ENCODE measurements around the gene VSX2. TPM values are rescaled to one million over a fixed set of nuclear protein-coding genes. Genes with fewer than 3 reads are reported as not detected.

The VSX2 gene
- total RNA-seq = not detected

DNA sequence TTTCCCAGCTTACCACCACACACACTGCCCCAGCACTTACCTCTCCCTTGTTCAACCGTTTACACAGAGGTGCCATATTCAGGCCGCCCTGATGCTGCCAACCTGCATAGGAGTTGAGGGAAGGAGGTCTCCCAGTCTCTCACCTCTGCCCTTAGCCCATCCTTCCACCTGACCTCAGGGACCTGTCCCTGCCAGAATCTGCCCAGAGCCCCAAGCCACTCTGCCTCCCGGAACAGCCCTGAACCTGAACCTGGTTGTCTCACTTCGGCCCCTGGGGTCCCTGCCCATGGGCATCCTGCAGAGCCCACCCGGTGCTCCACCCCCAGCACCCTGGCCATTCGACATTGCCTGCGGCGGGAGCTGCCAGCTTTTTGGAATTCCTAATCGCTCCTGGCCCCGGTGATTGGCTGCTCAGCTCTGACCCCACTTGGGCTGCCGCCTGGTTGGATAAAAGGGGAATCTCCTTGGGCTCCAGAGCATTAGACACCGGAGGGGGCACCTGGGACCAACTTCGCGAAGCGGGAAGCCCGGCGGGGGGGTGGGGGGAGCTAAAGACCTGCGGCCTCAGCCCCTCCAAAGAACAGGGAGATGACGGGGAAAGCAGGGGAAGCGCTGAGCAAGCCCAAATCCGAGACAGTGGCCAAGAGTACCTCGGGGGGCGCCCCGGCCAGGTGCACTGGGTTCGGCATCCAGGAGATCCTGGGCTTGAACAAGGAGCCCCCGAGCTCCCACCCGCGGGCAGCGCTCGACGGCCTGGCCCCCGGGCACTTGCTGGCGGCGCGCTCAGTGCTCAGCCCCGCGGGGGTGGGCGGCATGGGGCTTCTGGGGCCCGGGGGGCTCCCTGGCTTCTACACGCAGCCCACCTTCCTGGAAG, at the start of gene VSX2:
VSX2 (plus strand) TSS at position 476 of the 874 bp plus-strand sequence; CDS start at position 589, 113 bp downstream.
- H3K4me3 ChIP-seq = no peak within 1 kb of the TSS
- peaks cover 0 to 42% of the 10 kb centered on the region in 2 donors for H3K27me3 ChIP-seq
- ATAC-seq (no peak), DNase-seq (no peak)
- H3K9me3 ChIP-seq = no peaks in the 10 kb centered on the region
- TF ChIP-seq POLR2A (IDR thresholded peaks at IDR 0.05) = no peak
- TF ChIP-seq, protein P1, sequence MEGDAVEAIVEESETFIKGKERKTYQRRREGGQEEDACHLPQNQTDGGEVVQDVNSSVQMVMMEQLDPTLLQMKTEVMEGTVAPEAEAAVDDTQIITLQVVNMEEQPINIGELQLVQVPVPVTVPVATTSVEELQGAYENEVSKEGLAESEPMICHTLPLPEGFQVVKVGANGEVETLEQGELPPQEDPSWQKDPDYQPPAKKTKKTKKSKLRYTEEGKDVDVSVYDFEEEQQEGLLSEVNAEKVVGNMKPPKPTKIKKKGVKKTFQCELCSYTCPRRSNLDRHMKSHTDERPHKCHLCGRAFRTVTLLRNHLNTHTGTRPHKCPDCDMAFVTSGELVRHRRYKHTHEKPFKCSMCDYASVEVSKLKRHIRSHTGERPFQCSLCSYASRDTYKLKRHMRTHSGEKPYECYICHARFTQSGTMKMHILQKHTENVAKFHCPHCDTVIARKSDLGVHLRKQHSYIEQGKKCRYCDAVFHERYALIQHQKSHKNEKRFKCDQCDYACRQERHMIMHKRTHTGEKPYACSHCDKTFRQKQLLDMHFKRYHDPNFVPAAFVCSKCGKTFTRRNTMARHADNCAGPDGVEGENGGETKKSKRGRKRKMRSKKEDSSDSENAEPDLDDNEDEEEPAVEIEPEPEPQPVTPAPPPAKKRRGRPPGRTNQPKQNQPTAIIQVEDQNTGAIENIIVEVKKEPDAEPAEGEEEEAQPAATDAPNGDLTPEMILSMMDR (IDR thresholded peaks at IDR 0.05) = no peak
- H3K4me1 ChIP-seq = peaks cover 26% of the 10 kb centered on the region
- intact Hi-C loops (cut with DNase I) = no loop called here
- no peak within 1 kb of the TSS for H3K27ac ChIP-seq
- no peaks in the 10 kb centered on the region for H3K36me3 ChIP-seq (replicated peaks in 1 of 2; ENCODE audit: insufficient read depth in 1 of 2, low read depth in 2 of 2)
- 14 to 27% methylated on average over 14 to 26 of the region's 40 CpGs for WGBS, 2 donors

DNA sequence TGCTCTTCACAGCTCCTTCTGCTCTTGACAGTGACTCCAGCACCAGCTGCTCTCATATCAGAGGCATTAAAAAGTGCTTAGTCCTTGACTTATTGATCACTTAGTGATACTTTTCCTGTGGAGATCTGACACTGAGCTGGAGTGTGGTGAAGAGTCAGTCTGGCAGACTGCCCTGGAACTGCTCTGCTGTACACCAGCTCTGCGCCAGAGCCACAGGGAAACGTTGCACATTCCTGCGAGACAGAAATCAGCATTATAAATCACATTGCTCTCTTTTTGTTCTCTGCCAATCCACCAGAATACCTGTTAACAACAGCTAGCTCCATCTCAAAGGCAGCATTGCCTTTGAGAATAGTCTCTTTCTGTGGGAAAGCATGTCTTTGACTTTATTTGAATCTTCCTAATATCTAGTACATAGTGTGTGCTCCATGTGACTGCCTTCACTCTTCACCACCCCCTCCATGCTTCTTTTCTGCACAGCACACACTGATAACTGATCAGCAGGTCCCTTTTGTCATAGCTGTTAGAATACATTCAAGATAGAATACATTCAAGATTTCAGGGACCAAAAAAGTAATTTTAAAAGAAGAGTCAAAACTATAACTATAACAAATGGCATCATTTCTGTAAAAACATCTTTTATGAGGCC, 48.2 kb upstream of the VSX2 start:
- TF ChIP-seq, protein P1 (IDR thresholded peaks at IDR 0.05) = no peak
- TF ChIP-seq POLR2A (IDR thresholded peaks at IDR 0.05) = no peak
- DNase-seq (no peak), ATAC-seq (no peak)
- Histone ChIP-seq H3K4me1 (no peaks in the 10 kb centered on the region), H3K27ac (no peak overlapping the region), H3K9me3 (no peaks in the 10 kb centered on the region), H3K4me3 (no peak overlapping the region), H3K27me3 (no peaks in the 10 kb centered on the region), H3K36me3 (replicated peaks in 1 of 2; ENCODE audit: insufficient read depth in 1 of 2, low read depth in 2 of 2) (no peaks in the 10 kb centered on the region)
- 56 to 59% methylated on average over 3 of the region's 3 CpGs for WGBS, 2 donors
- intact Hi-C loops (cut with DNase I) = no loop called here

DNA sequence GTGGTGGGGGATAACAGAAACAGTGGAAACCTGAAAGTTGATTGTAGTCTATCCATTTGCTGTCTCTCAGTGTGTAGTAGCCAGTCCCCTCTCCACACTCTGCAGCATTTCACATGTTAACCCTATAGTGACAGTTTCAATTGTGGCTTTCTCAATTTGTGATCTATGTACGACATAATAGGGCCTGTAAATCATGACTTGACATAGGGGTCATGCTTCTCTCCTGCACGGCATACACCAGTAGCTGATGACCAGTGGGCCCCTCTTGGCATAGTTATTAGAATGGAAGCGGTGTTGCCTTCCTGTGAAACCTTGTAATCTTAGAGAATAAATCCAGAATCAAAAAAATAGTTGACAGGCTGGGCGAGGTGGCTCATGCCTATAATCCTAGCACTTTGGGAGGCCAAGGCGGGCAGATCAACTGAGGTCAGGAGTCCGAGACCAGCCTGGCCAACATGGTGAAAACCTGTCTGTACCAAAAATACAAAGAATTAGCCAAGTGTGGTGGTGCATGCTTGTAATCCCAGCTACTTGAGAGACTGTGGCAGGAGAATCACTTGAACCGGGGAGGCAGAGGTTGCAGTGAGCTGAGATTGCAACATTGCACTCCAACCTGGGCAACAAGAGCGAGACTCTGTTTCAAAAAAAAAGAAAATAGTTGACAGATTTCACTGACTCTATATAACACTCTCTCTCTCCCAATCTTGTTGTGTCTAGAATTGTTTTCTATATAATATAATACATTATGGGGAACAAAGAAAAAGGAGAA, 44.6 kb upstream of the VSX2 start:
- ATAC-seq (no peak), DNase-seq (no peak)
- H3K36me3 ChIP-seq (replicated peaks in 1 of 2; ENCODE audit: insufficient read depth in 1 of 2, low read depth in 2 of 2) = no peaks in the 10 kb centered on the region
- no peaks in the 10 kb centered on the region for H3K4me1 ChIP-seq
- intact Hi-C loops (cut with DNase I) = no loop called here
- no peak for TF ChIP-seq POLR2A (IDR thresholded peaks at IDR 0.05)
- TF ChIP-seq, protein P1 (IDR thresholded peaks at IDR 0.05) = no peak
- H3K9me3 ChIP-seq = no peaks in the 10 kb centered on the region
- no peaks in the 10 kb centered on the region for H3K27me3 ChIP-seq
- 94 to 96% methylated on average over 8 of the region's 8 CpGs for WGBS, 2 donors
- no peak overlapping the region for H3K27ac ChIP-seq
- H3K4me3 ChIP-seq = no peak overlapping the region

DNA sequence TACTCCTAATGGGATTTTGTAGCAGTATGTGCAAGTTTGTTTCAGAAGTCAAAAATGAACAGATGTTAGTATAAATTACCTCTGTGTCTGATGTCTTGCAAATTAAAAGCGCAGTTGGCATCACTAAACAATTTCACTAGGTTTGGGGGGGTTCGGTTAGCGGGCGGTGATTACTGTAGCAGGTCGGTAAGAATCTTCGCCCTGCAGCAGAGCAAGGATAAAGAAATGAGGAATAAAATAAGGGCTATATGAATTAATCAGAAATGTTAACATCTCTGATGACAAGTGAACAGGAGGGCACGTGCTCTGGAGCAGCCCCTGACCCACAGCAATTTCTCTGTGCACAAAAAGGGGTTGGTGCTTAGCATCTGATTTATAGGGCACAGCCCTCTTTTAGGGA, 43.6 kb upstream of the VSX2 start:
- DNase-seq (no peak), ATAC-seq (no peak)
- no peaks in the 10 kb centered on the region for H3K9me3 ChIP-seq
- no peak overlapping the region for H3K4me3 ChIP-seq
- no peak overlapping the region for H3K27ac ChIP-seq
- TF ChIP-seq, protein P1 (IDR thresholded peaks at IDR 0.05) = no peak
- TF ChIP-seq POLR2A (IDR thresholded peaks at IDR 0.05) = no peak
- 94 to 99% methylated on average over 7 of the region's 7 CpGs for WGBS, 2 donors
- no peaks in the 10 kb centered on the region for H3K36me3 ChIP-seq (replicated peaks in 1 of 2; ENCODE audit: insufficient read depth in 1 of 2, low read depth in 2 of 2)
- H3K27me3 ChIP-seq = no peaks in the 10 kb centered on the region
- intact Hi-C loops (cut with DNase I) = no loop called here
- no peaks in the 10 kb centered on the region for H3K4me1 ChIP-seq

All from body of pancreas (tissue), 4 donors.